Upper lobe of left lung (tissue), 4 donors: ENCODE results near the gene ATG16L1.

ENCODE experiments used
- EP300 ChIP-seq, 4 donors: sonication (generic); formaldehyde crosslinking; IDR thresholded peaks; one replicate each; pipeline ENCODE4 v1.5.1; 2017; ENCODE audit warnings: antibody characterized with exemption in 4 of 4, control low read depth in 2 of 4
- POLR2A ChIP-seq, 4 donors: fragments of 450-650 bp; IDR thresholded peaks; one replicate each; pipeline ENCODE4 v1.5.1; 2016 to 2017; ENCODE audit warnings: antibody characterized with exemption in 4 of 4, mild to moderate bottlenecking in 2 of 4
- POLR2AphosphoS5 ChIP-seq, 2 donors: sonication (generic); formaldehyde crosslinking; IDR thresholded peaks; one replicate each; pipeline ENCODE4 v1.5.1; 2017; ENCODE audit warnings: antibody characterized with exemption in 2 of 2
- TF ChIP-seq, protein P1 (sequence below), 6 experiments: fragments of 450-650 bp in 4 of 6; fragments of 200-600 bp in 2 of 6; sonication (generic) in 2 of 6; IDR thresholded peaks; one replicate each; pipeline ENCODE4 v1.5.1; 2016 to 2019; ENCODE audit warnings: antibody characterized with exemption in 6 of 6

DNA sequence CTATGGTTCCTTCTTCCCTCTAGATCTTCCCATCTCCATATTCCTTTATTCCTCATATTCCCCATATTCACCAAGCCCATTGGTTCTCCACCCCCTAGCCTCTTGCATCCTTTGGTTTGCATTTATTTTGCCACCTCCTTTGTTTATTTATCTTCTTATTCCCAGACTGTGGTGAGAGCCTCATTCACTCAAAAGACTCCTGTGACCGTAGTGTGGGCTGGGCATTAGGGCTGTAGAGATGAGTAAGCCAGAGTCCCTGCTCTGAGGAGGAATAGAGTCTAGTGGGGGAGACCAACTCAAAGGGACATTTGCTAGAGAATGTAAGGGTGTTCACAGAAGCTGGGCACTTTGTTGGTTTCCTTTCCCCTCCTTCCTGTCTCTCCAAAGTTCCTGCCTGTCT is 8.3 kb downstream of the ATG16L1 start:
- TF ChIP-seq, protein P1, sequence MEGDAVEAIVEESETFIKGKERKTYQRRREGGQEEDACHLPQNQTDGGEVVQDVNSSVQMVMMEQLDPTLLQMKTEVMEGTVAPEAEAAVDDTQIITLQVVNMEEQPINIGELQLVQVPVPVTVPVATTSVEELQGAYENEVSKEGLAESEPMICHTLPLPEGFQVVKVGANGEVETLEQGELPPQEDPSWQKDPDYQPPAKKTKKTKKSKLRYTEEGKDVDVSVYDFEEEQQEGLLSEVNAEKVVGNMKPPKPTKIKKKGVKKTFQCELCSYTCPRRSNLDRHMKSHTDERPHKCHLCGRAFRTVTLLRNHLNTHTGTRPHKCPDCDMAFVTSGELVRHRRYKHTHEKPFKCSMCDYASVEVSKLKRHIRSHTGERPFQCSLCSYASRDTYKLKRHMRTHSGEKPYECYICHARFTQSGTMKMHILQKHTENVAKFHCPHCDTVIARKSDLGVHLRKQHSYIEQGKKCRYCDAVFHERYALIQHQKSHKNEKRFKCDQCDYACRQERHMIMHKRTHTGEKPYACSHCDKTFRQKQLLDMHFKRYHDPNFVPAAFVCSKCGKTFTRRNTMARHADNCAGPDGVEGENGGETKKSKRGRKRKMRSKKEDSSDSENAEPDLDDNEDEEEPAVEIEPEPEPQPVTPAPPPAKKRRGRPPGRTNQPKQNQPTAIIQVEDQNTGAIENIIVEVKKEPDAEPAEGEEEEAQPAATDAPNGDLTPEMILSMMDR (IDR thresholded peaks at IDR 0.05): no peak
- TF ChIP-seq POLR2A (IDR thresholded peaks at IDR 0.05) (no peak), POLR2AphosphoS5 (IDR thresholded peaks at IDR 0.05) (no peak), EP300 (IDR thresholded peaks at IDR 0.05) (no peak)
